ENCODE measurements around the gene KRT38. TPM values are rescaled to one million over a fixed set of nuclear protein-coding genes. Genes with fewer than 3 reads are reported as not detected.
"Not testable (repeated sequence)": the region's sequence is repeated elsewhere in the genome, so short reads cannot be mapped to it uniquely, and the experiment has no call there.

The KRT38 gene
- total RNA-seq, 1 experiment from 2014 or later, result not detected

- no peak for DNase-seq (ENCODE audit: extremely low read depth, low read depth)
These were observed 23.0 kb upstream of the KRT38 start for GRCh38 chr17:41463746-41464145.

- DNase-seq (ENCODE audit: extremely low read depth, low read depth), result no peak
These were observed 21.9 kb upstream of the KRT38 start for GRCh38 chr17:41462705-41463104.

DNA sequence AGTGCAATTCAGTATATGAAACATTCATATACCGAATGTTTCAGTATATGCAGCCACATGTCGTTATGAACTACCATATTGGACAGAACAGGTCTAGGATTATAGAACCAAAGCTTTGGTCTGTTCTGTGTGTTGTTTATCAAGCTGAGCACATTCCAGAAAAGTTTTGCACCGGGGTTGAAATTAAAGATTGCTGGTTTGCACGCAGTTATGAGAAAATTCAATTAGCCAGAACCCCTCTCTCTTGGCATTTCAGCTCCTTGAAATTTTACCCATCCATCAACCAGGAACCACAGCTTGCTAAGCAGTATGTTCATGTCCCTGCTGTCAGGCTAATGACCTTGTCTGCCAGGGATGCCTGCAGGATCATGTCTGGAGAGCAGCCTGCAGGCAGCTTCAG is 16.9 kb upstream of the KRT38 start:
- DNase-seq (ENCODE audit: extremely low read depth, low read depth), result no peak

DNA sequence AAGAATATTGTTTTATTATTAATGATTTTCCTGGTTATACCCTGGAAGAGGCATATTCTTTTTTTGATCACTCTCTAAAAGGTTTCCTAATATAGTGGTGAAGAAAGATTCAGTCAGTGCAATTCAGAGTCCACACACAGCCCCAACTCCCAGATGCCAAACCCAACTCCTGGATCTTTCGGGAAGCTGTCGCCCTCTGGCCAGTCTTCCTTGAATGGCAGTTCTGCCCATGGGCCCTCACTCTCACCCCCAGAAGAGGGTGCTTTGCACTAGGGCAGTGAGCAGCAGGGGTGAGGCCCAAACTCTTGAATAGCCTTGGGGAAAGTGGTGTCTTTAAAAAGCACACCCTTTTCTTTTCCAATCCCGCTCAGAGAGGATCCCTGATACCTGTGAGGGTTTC is 15.4 kb upstream of the KRT38 start:
- DNase-seq (ENCODE audit: extremely low read depth, low read depth), result no peak

DNA sequence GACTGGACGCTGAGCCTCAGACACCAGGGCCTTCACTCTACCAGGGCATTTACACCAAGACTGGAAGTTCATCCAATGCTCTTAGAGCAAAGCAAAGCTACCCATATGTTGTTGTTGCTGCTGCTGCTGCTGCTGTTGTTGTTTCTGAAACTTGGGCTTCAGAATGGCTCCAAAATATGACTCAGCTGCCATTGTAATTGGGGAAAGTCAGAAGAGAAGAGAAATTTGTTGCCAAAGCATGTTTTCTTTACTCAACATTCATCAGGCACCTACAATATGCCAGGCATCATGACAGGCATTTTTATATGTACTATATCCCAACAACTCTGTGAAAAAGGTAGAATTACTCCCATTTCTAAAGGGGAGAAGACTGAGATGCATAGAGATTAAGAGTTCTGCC is 14.5 kb upstream of the KRT38 start:
- no peak for DNase-seq (ENCODE audit: extremely low read depth, low read depth)

DNA sequence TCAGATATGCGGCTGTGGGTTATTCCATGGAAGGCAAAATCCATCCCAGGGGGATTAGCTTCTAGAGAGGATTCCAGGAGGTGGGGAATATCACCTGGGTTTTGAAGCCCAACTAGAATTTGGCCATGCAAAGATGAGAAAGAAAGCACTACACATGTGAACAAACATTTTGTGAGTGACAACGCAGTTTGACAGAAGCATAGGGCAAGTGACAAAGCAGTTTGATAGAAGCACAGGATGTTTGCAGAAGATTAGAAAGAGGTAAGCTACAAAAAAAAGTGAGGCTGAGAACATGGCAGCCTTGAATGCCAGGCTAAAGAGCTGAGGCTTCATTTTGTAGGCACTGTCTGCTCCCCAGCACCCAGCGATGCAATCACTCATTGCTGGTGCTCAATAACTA is 12.3 kb upstream of the KRT38 start:
- DNase-seq (ENCODE audit: extremely low read depth, low read depth), result no peak

GRCh38 chr17:41452281-41452680 is 11.5 kb upstream of the KRT38 start:
- DNase-seq (ENCODE audit: extremely low read depth, low read depth), result no peak

GRCh38 chr17:41451154-41451728 is 10.5 kb upstream of the KRT38 start:
- no peak for DNase-seq (ENCODE audit: extremely low read depth, low read depth)

DNA sequence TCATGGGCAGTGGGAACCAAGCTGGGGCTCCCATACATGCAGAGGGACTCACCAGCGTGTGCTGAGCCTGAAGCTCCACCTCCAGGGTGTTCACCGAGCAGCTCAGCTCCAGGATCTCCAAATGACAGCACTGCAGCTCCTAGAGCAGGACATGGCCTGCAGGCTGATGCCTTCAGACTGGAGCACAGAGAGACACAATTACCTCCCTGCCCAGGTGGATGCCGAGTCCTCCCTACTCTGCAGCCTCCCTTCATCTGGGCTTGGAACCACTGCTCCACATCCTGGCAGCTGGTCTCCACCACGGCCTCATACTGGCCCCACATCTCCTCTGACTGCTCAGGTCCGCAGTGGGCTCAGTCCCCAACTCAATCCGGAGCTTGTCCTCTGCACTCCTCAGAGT is 8.2 kb upstream of the KRT38 start:
- no peak for DNase-seq (ENCODE audit: extremely low read depth, low read depth)

- DNase-seq (ENCODE audit: extremely low read depth, low read depth), result no peak
These were observed 7.7 kb upstream of the KRT38 start for GRCh38 chr17:41448506-41448905.

DNA sequence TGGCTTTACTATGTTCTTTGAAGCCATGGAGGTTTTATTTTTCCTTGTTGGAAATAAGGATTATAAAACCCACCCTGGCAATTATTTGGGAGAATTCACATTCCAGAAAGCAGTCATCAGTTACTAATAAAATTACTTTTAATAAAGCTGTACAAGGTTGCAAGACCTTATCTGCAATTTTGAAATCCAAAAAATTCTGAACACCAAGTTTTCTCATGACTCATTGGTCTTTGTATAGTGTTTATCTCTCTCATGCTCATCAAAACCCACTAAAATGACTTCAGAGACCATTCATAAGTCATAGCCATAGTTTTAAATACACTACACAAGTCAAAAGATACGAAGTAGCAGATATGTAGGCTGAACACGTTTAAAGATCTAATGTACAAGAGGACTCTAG is 6.0 kb upstream of the KRT38 start:
- no peak for DNase-seq (ENCODE audit: extremely low read depth, low read depth)

DNA sequence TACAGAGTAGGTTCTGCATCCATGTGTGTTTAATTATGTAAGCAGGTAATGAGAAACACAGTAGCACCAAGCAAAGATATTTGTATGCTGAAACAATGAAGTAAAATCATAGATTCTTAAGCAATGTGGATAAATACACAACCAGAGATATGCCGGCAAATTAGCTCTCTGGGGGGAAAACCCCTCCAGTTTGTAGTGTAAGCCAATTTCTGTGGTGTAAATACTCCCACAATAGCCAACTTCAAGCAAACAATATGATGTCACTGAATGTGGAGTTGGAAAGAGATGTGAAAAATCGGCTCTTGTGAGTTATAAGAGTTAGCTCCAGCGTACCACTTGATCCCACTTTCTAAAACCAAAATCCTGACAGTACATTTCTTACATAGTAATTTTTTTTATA is 3.9 kb upstream of the KRT38 start:
- DNase-seq (ENCODE audit: extremely low read depth, low read depth), result no peak

DNA sequence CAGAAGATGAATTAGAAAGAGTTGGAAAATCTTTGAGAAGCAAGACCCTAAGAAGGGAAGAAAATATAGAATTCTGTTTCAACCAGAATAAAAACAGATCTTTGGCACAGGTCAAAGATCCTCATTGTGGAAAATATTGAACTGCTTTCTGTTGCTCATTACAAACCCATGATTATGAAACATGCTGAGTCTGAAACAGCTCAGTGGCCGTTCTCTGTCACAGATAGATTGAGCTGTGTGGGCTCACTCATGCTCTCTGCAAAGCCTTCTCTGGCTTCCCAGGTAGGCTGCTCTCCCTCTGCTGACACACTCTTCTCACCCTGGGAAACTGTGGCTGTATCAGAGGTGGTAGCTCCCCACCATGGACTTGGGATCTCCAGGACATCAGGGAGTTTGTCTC is 3.4 kb upstream of the KRT38 start:
- DNase-seq (ENCODE audit: extremely low read depth, low read depth), result no peak

DNA sequence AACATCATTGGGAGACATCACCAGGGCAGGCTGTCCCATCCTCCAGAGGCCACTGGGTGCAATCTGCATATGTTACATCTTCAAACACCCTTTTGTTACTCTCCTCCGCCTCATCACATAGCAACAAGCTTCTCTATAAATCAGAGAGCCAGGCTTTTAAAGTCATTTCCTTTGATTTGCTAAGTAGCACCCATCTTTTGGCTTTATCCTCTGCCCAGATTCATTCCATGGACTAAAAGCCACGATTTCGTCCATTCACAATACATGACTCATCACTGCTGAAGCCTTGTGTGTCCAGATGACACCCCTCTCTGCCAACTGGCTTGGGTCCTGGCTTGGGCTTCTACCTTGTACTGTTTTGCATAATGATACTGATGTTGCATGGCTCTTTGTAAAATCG is 2.0 kb upstream of the KRT38 start:
- no peak for DNase-seq (ENCODE audit: extremely low read depth, low read depth)

DNA sequence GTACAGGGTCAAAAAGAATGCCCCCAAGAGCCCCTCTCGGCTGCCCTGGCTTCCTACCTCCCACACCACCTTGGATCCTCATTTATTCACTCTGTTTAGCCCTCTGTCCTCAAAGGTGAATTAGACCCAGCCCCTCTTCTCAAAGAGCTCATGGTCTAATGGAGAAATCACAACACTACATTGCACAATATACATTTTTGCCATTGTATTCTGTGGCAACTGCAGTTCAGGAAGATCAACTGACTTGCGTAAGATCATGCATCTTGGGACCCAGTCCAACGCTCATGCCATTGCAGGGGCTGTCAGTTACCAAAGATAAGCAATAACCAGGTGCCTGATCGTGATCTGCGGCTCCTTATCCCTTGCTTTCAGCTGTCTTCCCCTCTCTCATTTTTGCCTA is 1.4 kb downstream of the KRT38 start:
- no peak for DNase-seq (ENCODE audit: extremely low read depth, low read depth)

GRCh38 chr17:41437769-41438168 is 3.0 kb downstream of the KRT38 start:
- DNase-seq (ENCODE audit: extremely low read depth, low read depth), result no peak

DNA sequence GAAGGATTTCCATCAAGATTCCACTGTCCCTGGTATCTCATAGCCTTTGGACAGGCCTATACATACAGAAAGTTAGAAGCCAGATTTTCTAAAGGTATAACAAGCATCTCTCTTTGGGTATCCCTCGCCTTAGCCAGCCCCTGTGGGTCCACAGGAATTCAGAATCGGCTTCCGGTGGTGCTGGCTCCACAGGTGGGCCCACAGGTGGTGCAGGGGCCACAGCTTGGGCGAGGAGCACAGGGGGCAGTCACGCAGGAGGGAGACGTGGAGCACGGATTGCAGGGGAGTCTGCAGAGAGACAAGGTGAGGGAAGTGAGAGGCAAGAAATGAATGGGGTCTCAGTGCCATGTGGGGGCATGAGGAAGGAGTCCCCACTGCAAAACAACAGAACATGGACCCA is 3.5 kb downstream of the KRT38 start:
- DNase-seq (ENCODE audit: extremely low read depth, low read depth), result no peak

GRCh38 chr17:41434415-41434814 is 6.4 kb downstream of the KRT38 start:
- DNase-seq (ENCODE audit: extremely low read depth, low read depth), result no peak

GRCh38 chr17:41434005-41434404 is 6.8 kb downstream of the KRT38 start:
- no peak for DNase-seq (ENCODE audit: extremely low read depth, low read depth)

DNA sequence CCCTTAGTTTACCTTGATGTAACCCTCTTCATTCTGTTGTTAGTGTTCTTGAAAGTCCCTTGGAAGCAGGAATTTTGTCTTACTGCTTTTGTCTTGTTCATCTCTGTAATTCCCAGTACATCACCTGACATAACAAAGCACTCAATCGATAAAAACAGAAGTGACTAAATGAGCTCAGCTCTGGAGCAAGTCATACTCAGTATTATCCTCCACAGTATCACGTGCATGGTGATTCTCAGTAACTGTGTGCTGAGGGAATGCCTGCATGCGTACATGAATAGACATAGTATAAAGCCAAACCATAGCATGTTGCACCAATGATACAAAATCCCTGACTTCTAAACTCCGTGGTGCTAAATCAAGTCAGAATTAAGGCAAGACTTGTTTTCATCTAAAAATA is 7.2 kb downstream of the KRT38 start:
- DNase-seq (ENCODE audit: extremely low read depth, low read depth), result no peak

- DNase-seq (ENCODE audit: extremely low read depth, low read depth), result not testable (repeated sequence)
These were observed 10.4 kb downstream of the KRT38 start for GRCh38 chr17:41430376-41430775.

DNA sequence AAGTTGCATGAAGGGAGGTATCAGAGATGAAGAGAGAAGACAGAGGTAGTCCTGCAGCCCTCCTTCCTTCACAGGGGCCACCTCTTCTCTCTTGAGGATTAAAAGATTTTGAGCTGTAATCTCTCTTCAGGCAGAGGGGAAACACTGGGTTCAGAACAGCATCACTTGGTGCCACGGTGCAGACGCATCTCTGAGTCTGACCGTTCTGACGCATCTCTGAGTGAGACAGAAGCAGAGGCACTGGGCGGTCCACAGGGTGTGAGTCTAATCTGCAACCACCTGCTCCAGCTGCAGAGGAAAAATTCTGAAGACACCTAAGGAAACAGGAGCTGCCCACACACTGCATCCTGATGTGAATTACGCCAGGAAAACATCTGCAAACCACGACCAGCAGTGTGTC is 11.1 kb downstream of the KRT38 start:
- no peak for DNase-seq (ENCODE audit: extremely low read depth, low read depth)

DNA sequence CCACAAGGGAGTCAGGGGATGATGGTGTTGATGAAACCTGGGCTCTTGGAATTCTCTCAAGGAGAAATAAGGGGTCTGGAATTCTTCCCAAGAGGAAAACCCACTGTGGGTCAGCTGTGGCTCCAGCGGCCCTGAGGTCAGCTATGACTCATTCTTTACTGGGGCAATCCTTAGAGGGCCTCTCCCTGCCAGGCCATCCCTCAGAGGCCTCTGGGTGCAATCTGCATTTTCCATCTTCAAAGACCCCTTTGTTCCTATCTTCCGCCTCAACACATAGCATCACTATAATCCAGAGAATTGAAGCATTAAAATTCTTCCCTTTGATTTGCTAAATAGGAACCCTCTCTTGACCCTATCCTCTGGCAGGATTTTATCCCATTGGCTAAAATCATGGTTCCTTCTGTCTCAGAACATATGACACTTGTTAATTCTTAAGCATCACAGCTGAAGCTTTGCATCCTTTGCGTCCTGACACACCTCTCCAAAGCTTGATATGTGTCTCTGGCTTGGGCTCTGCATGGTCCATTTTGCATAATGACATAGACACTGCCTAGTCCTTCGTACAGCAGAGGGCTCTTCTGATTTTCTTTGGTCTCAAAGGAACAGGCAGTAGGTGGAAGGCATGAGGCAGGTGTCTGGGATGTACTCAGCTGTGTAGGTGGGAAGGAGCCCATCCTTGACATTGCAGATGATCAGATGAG is 12.0 kb downstream of the KRT38 start:
- DNase-seq (ENCODE audit: extremely low read depth, low read depth), result no peak

All from NCI-H460 (cell line).